Kidney epithelial cell (primary cell): ENCODE results near the gene ZNF132. TPM values are rescaled to one million over a fixed set of nuclear protein-coding genes. Genes with fewer than 3 reads are reported as not detected.

Source experiments
- DNase-seq: peaks from one replicate; pipeline ENCODE4 v3.0.0-alpha.2; 2010; ENCODE audit warnings: low read depth
- H3K27me3 ChIP-seq: 2 replicates; pipeline ENCODE4 v1.6.0; 2011; ENCODE audit warnings: low read length; ENCODE audit not compliant: control insufficient read depth, insufficient read depth
- H3K36me3 ChIP-seq: 2 replicates; pipeline ENCODE4 v1.5.1; 2011; ENCODE audit warnings: low read length; ENCODE audit not compliant: control insufficient read depth, insufficient read depth
- H3K4me3 ChIP-seq: 2 replicates; pipeline ENCODE4 v1.5.1; 2011; ENCODE audit warnings: low read depth, mild to moderate bottlenecking, control low read depth, low read length
- CTCF ChIP-seq: IDR thresholded peaks from 2 replicates; pipeline ENCODE4 v1.5.1; 2011; ENCODE audit warnings: mild to moderate bottlenecking, moderate library complexity, low read length, control low read depth, inconsistent platforms; ENCODE audit not compliant: insufficient read depth, poor library complexity, severe bottlenecking
- total RNA-seq: library from RNA; depleted of rRNA; stranded (reverse); fragments of >200 nt; gene quantifications from 2 replicates; pipeline ENCODE4 v1.2.3, GENCODE V29; 2015

Gene ZNF132
- total RNA-seq, 1 donor from 2014 or later: 4.8 TPM

GRCh38 chr19:58401840-58402421, 38.0 kb downstream of the ZNF132 start:
- Histone ChIP-seq H3K4me3 (peak overlapping the region; percentile 85), H3K36me3 (no peaks in the 10 kb centered on the region), H3K27me3 (peaks cover 8% of the 10 kb centered on the region)
- DNase-seq: no peak
- no peak for TF ChIP-seq CTCF

- no peaks in the 10 kb centered on the region for H3K36me3 ChIP-seq
- peak; percentile 93 for DNase-seq
These were observed 38.8 kb downstream of the ZNF132 start for GRCh38 chr19:58400916-58401839.

GRCh38 chr19:58400316-58400915, 39.5 kb downstream of the ZNF132 start:
- Histone ChIP-seq H3K36me3 (no peaks in the 10 kb centered on the region), H3K4me3 (peak overlapping the region; percentile 60), H3K27me3 (peaks cover 20% of the 10 kb centered on the region)
- TF ChIP-seq CTCF: no peak
- no peak for DNase-seq

More at GRCh38 chr19:58400916-58401839, 38.8 kb downstream of the ZNF132 start:
- peak overlapping the region; percentile 85 for H3K4me3 ChIP-seq
- peaks cover 13% of the 10 kb centered on the region for H3K27me3 ChIP-seq
- TF ChIP-seq CTCF: peak; percentile 3

- Histone ChIP-seq H3K27me3 (peaks cover 22% of the 10 kb centered on the region), H3K36me3 (peaks cover under 1% of the 10 kb centered on the region), H3K4me3 (no peak overlapping the region)
- no peak for TF ChIP-seq CTCF
- DNase-seq: no peak
These were observed 40.0 kb downstream of the ZNF132 start for GRCh38 chr19:58399903-58400302.

- Histone ChIP-seq H3K4me3 (no peak overlapping the region), H3K27me3 (peaks cover 22% of the 10 kb centered on the region), H3K36me3 (peaks cover 5% of the 10 kb centered on the region)
- no peak for TF ChIP-seq CTCF
- no peak for DNase-seq
These were observed 41.4 kb downstream of the ZNF132 start for GRCh38 chr19:58398545-58398944.
